HEK293 (cell line): Measurements from ENCODE around the gene LRRC59.
A peak's percentile ranks its signal among the peaks of the same experiment; 100 is the strongest.

Source experiments
- BCL11B ChIP-seq: fragments of 450-650 bp; formaldehyde crosslinking; IDR thresholded peaks from 2 replicates; pipeline ENCODE4 v1.5.1; 2016; ENCODE audit warnings: low read depth, missing biosample characterization, missing genetic modification characterization
- KLF8 ChIP-seq: fragments of 450-650 bp; formaldehyde crosslinking; IDR thresholded peaks from 2 replicates; pipeline ENCODE4 v1.5.1; 2016; ENCODE audit warnings: missing biosample characterization, missing genetic modification characterization
- PRDM4 ChIP-seq: fragments of 450-650 bp; formaldehyde crosslinking; IDR thresholded peaks from 2 replicates; pipeline ENCODE4 v1.5.1; 2017; ENCODE audit warnings: missing biosample characterization, missing genetic modification characterization
- ZBTB10 ChIP-seq: fragments of 450-650 bp; formaldehyde crosslinking; IDR thresholded peaks from 2 replicates; pipeline ENCODE4 v1.5.1; 2016; ENCODE audit warnings: missing biosample characterization, missing genetic modification characterization
- ZNF324 ChIP-seq: fragments of 450-650 bp; formaldehyde crosslinking; IDR thresholded peaks from 2 replicates; pipeline ENCODE4 v1.5.1; 2016; ENCODE audit warnings: missing biosample characterization, missing genetic modification characterization
- ZNF335 ChIP-seq: fragments of 450-650 bp; formaldehyde crosslinking; conservative IDR thresholded peaks from 2 replicates; pipeline ENCODE4 v1.5.1; 2016; ENCODE audit warnings: missing biosample characterization, missing genetic modification characterization
- ZNF510 ChIP-seq: fragments of 450-650 bp; formaldehyde crosslinking; IDR thresholded peaks from 2 replicates; pipeline ENCODE4 v1.5.1; 2018; ENCODE audit warnings: mild to moderate bottlenecking, missing genetic modification characterization, missing biosample characterization; ENCODE audit not compliant: insufficient replicate concordance
- ZNF600 ChIP-seq: fragments of 450-650 bp; formaldehyde crosslinking; IDR thresholded peaks from 2 replicates; pipeline ENCODE4 v1.5.1; 2016; ENCODE audit warnings: missing biosample characterization, missing genetic modification characterization
- ZNF664 ChIP-seq: fragments of 450-650 bp; formaldehyde crosslinking; IDR thresholded peaks from 2 replicates; pipeline ENCODE4 v1.5.1; 2016; ENCODE audit warnings: missing biosample characterization, missing genetic modification characterization
- ZNF843 ChIP-seq: fragments of 450-650 bp; formaldehyde crosslinking; IDR thresholded peaks from 2 replicates; pipeline ENCODE4 v1.5.1; 2016; ENCODE audit warnings: missing biosample characterization, missing genetic modification characterization
- TF ChIP-seq, protein P1 (sequence below): fragments of 450-650 bp; formaldehyde crosslinking; IDR thresholded peaks from 2 replicates; pipeline ENCODE4 v1.5.1; 2016; ENCODE audit warnings: missing biosample characterization, missing genetic modification characterization
- TF ChIP-seq, protein P2 (sequence below): sonication (generic); formaldehyde crosslinking; IDR thresholded peaks from 2 replicates; pipeline ENCODE4 v1.8.1; 2022; ENCODE audit warnings: mild to moderate bottlenecking, moderate library complexity, missing genetic modification reagents
- TF ChIP-seq, protein P3 (sequence below): fragments of 450-650 bp; formaldehyde crosslinking; IDR thresholded peaks from 2 replicates; pipeline ENCODE4 v1.5.1; 2016; ENCODE audit warnings: missing biosample characterization, missing genetic modification characterization

GRCh38 chr17:50423553-50424159 lies 26.3 kb upstream of the LRRC59 start:
- TF ChIP-seq, protein P1, sequence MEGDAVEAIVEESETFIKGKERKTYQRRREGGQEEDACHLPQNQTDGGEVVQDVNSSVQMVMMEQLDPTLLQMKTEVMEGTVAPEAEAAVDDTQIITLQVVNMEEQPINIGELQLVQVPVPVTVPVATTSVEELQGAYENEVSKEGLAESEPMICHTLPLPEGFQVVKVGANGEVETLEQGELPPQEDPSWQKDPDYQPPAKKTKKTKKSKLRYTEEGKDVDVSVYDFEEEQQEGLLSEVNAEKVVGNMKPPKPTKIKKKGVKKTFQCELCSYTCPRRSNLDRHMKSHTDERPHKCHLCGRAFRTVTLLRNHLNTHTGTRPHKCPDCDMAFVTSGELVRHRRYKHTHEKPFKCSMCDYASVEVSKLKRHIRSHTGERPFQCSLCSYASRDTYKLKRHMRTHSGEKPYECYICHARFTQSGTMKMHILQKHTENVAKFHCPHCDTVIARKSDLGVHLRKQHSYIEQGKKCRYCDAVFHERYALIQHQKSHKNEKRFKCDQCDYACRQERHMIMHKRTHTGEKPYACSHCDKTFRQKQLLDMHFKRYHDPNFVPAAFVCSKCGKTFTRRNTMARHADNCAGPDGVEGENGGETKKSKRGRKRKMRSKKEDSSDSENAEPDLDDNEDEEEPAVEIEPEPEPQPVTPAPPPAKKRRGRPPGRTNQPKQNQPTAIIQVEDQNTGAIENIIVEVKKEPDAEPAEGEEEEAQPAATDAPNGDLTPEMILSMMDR: no peak
- TF ChIP-seq PRDM4 (tag by site-specific recombination): no peak
- no peak for TF ChIP-seq ZBTB10 (tag by site-specific recombination)
- TF ChIP-seq KLF8: no peak
- no peak for TF ChIP-seq ZNF843 (tag by site-specific recombination)
- TF ChIP-seq, protein P2, sequence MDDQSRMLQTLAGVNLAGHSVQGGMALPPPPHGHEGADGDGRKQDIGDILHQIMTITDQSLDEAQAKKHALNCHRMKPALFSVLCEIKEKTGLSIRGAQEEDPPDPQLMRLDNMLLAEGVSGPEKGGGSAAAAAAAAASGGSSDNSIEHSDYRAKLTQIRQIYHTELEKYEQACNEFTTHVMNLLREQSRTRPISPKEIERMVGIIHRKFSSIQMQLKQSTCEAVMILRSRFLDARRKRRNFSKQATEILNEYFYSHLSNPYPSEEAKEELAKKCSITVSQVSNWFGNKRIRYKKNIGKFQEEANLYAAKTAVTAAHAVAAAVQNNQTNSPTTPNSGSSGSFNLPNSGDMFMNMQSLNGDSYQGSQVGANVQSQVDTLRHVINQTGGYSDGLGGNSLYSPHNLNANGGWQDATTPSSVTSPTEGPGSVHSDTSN (CRISPR knock-in tag): no peak
- no peak for TF ChIP-seq ZNF324 (tag by site-specific recombination)
- no peak for TF ChIP-seq ZNF510 (tag by site-specific recombination)
- TF ChIP-seq BCL11B (tag by site-specific recombination): no peak
- TF ChIP-seq, protein P3, sequence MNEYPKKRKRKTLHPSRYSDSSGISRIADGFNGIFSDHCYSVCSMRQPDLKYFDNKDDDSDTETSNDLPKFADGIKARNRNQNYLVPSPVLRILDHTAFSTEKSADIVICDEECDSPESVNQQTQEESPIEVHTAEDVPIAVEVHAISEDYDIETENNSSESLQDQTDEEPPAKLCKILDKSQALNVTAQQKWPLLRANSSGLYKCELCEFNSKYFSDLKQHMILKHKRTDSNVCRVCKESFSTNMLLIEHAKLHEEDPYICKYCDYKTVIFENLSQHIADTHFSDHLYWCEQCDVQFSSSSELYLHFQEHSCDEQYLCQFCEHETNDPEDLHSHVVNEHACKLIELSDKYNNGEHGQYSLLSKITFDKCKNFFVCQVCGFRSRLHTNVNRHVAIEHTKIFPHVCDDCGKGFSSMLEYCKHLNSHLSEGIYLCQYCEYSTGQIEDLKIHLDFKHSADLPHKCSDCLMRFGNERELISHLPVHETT (tag by site-specific recombination): no peak
- no peak for TF ChIP-seq ZNF664 (tag by site-specific recombination)
- TF ChIP-seq ZNF600: 0 out of 2 replicates have a peak, but pooled peaks have one; percentile 13
- peak; percentile 59 for TF ChIP-seq ZNF335 (tag by site-specific recombination)
